Prostate gland (tissue), 2 donors: Measurements from ENCODE around the gene PUS1. TPM values are rescaled to one million over a fixed set of nuclear protein-coding genes. Genes with fewer than 3 reads are reported as not detected.

Experiments used
- DNase-seq: peaks from one replicate; pipeline ENCODE4 v3.0.0-alpha.2; 2019; ENCODE audit warnings: low spot score
- H3K27ac ChIP-seq, 2 donors: fragments of 200-600 bp; sonication (generic); 2 replicates each; pipeline ENCODE4 v1.5.1; 2017 to 2019
- H3K27me3 ChIP-seq: fragments of 200-600 bp; sonication (generic); replicated peaks from 2 replicates; pipeline ENCODE4 v1.5.1; 2019; ENCODE audit not compliant: insufficient read depth
- H3K36me3 ChIP-seq, 2 donors: fragments of 200-600 bp; sonication (generic); 1 replicate in 1 of 2; 2 replicates in 1 of 2; pipeline versions ENCODE4 v1.5.1 to v1.8.1; 2017 to 2019
- H3K4me1 ChIP-seq: fragments of 200-600 bp; sonication (generic); replicated peaks from 2 replicates; pipeline ENCODE4 v1.5.1; 2019
- H3K4me3 ChIP-seq, 2 donors: fragments of 200-600 bp; sonication (generic); 2 replicates each; pipeline ENCODE4 v1.5.1; 2017 to 2019
- H3K9me3 ChIP-seq: fragments of 200-600 bp; sonication (generic); 2 replicates; pipeline ENCODE4 v1.5.1; 2017
- CTCF ChIP-seq, 4 experiments: fragments of 200-600 bp in 2 of 4; fragments of 450-650 bp in 2 of 4; sonication (generic) in 2 of 4; IDR thresholded peaks; 1 replicate in 3 of 4; 2 replicates in 1 of 4; pipeline ENCODE4 v1.5.1; 2016 to 2019; ENCODE audit warnings: antibody characterized with exemption in 4 of 4, mild to moderate bottlenecking in 2 of 4, moderate library complexity in 2 of 4
- POLR2A ChIP-seq: fragments of 450-650 bp; IDR thresholded peaks from one replicate; pipeline ENCODE4 v1.6.1; 2016; ENCODE audit warnings: antibody characterized with exemption, mild to moderate bottlenecking
- POLR2AphosphoS5 ChIP-seq: sonication (generic); formaldehyde crosslinking; IDR thresholded peaks from one replicate; pipeline ENCODE4 v1.6.1; 2017; ENCODE audit warnings: antibody characterized with exemption
- WGBS: methylation state at CpG from one replicate; pipeline ENCODE4 v1.1.5; 2018; 5-methylcytosine and 5-hydroxymethylcytosine counted together
- intact Hi-C: fragments of 100-400 bp; cut with DNase I; formaldehyde crosslinking; loops from one replicate; pipeline ENCODE4 v1.14.2; 2022
- total RNA-seq, 2 donors: library from RNA; depleted of rRNA; stranded (reverse); fragments of >200 nt; gene quantifications; one replicate each; pipeline ENCODE4 v1.1.0, GENCODE V29; 2016

The PUS1 gene
- total RNA-seq, 2 donors from 2014 or later, result 17.4 to 17.8 TPM

GRCh38 chr12:131920902-131921840 is 7.9 kb upstream of the PUS1 start:
- no peaks in the 10 kb centered on the region for H3K4me1 ChIP-seq
- no peak overlapping the region for H3K27ac ChIP-seq
- WGBS, result 78% methylated on average over 29 of the region's 35 CpGs
- no peak for TF ChIP-seq POLR2A
- no peak for TF ChIP-seq CTCF (IDR thresholded peaks at IDR 0.05)
- no peak for TF ChIP-seq POLR2AphosphoS5
- intact Hi-C loops, result no loop called here
- DNase-seq, result no peak
- no peaks in the 10 kb centered on the region for H3K9me3 ChIP-seq
- no peak overlapping the region for H3K4me3 ChIP-seq
- H3K36me3 ChIP-seq, result peaks cover 5 to 9% of the 10 kb centered on the region in 2 donors
- H3K27me3 ChIP-seq, result no peaks in the 10 kb centered on the region

- TF ChIP-seq POLR2A, result no peak
- Histone ChIP-seq H3K4me1 (no peaks in the 10 kb centered on the region), H3K27ac (no peak overlapping the region), H3K36me3 (peaks cover 0 to 3% of the 10 kb centered on the region in 2 donors), H3K4me3 (no peak overlapping the region), H3K27me3 (no peaks in the 10 kb centered on the region), H3K9me3 (no peaks in the 10 kb centered on the region)
- DNase-seq, result no peak
- intact Hi-C loops, result no loop called here
- WGBS, result 68% methylated on average over 29 of the region's 29 CpGs
These were observed 7.0 kb upstream of the PUS1 start for GRCh38 chr12:131921866-131922769.

- Histone ChIP-seq H3K27ac (no peak overlapping the region), H3K27me3 (no peaks in the 10 kb centered on the region), H3K36me3 (peaks cover 0 to 3% of the 10 kb centered on the region in 2 donors), H3K4me3 (no peak overlapping the region), H3K4me1 (no peaks in the 10 kb centered on the region), H3K9me3 (no peaks in the 10 kb centered on the region)
- intact Hi-C loops, result no loop called here
- no peak for DNase-seq
- TF ChIP-seq POLR2A (no peak), POLR2AphosphoS5 (no peak), CTCF (IDR thresholded peaks at IDR 0.05) (no peak)
- 88% methylated on average over 13 of the region's 13 CpGs for WGBS
These were observed 6.3 kb upstream of the PUS1 start for GRCh38 chr12:131922772-131923171.

GRCh38 chr12:131923260-131923659 is 5.8 kb upstream of the PUS1 start:
- Histone ChIP-seq H3K4me3 (no peak overlapping the region), H3K27me3 (no peaks in the 10 kb centered on the region), H3K36me3 (peaks cover 0 to 3% of the 10 kb centered on the region in 2 donors), H3K4me1 (no peaks in the 10 kb centered on the region), H3K27ac (no peak overlapping the region), H3K9me3 (no peaks in the 10 kb centered on the region)
- TF ChIP-seq CTCF (IDR thresholded peaks at IDR 0.05) (no peak), POLR2AphosphoS5 (no peak), POLR2A (no peak)
- intact Hi-C loops, result no loop called here
- 82% methylated on average over 11 of the region's 11 CpGs for WGBS
- DNase-seq, result no peak
